WTC11 (cell line): ENCODE results near the gene PIP4K2B. TPM values are rescaled to one million over a fixed set of nuclear protein-coding genes. Genes with fewer than 3 reads are reported as not detected.

Experiments
- ATF1 ChIP-seq: sonication (generic); formaldehyde crosslinking; IDR thresholded peaks from 2 replicates; pipeline ENCODE4 v1.8.1; 2023; ENCODE audit warnings: mild to moderate bottlenecking, moderate library complexity, missing genetic modification reagents
- ATF6 ChIP-seq: sonication (generic); formaldehyde crosslinking; IDR thresholded peaks from 2 replicates; pipeline ENCODE4 v1.8.1; 2023; ENCODE audit warnings: mild to moderate bottlenecking, missing genetic modification reagents
- CBFB ChIP-seq: sonication (generic); formaldehyde crosslinking; IDR thresholded peaks from 2 replicates; pipeline ENCODE4 v1.8.1; 2022; ENCODE audit warnings: mild to moderate bottlenecking, low read depth, missing genetic modification reagents
- ESRRA ChIP-seq: sonication (generic); formaldehyde crosslinking; IDR thresholded peaks from 2 replicates; pipeline ENCODE4 v1.8.1; 2022; ENCODE audit warnings: mild to moderate bottlenecking, missing genetic modification reagents, borderline replicate concordance
- FOXP1 ChIP-seq: sonication (generic); formaldehyde crosslinking; IDR thresholded peaks from 2 replicates; pipeline ENCODE4 v1.8.0; 2022; ENCODE audit warnings: missing genetic modification reagents, mild to moderate bottlenecking, moderate library complexity, borderline replicate concordance
- HMGXB4 ChIP-seq: sonication (generic); formaldehyde crosslinking; IDR thresholded peaks from 2 replicates; pipeline ENCODE4 v1.8.1; 2023; ENCODE audit warnings: mild to moderate bottlenecking, moderate library complexity, missing genetic modification reagents
- KAT7 ChIP-seq: sonication (generic); formaldehyde crosslinking; IDR thresholded peaks from 2 replicates; pipeline ENCODE4 v1.8.1; 2023; ENCODE audit warnings: missing genetic modification reagents, mild to moderate bottlenecking, borderline replicate concordance
- MLX ChIP-seq: sonication (generic); formaldehyde crosslinking; IDR thresholded peaks from 2 replicates; pipeline ENCODE4 v1.8.1; 2023; ENCODE audit warnings: mild to moderate bottlenecking, missing genetic modification reagents, moderate library complexity
- MXD4 ChIP-seq: fragments of 250-450 bp; sonication (Bioruptor Pico); IDR thresholded peaks from 2 replicates; pipeline ENCODE4 v1.8.0; 2021; ENCODE audit warnings: mild to moderate bottlenecking, moderate library complexity, borderline replicate concordance
- PREB ChIP-seq: sonication (generic); formaldehyde crosslinking; IDR thresholded peaks from 2 replicates; pipeline ENCODE4 v1.8.1; 2022; ENCODE audit warnings: mild to moderate bottlenecking, missing genetic modification reagents, moderate library complexity, borderline replicate concordance
- RORB ChIP-seq: fragments of 250-450 bp; sonication (Bioruptor Pico); IDR thresholded peaks from 2 replicates; pipeline ENCODE4 v1.9.0; 2021; ENCODE audit warnings: mild to moderate bottlenecking
- SP1 ChIP-seq: sonication (generic); formaldehyde crosslinking; conservative IDR thresholded peaks from 2 replicates; pipeline ENCODE4 v1.8.1; 2022; ENCODE audit warnings: missing genetic modification reagents
- TP53 ChIP-seq: sonication (generic); formaldehyde crosslinking; IDR thresholded peaks from 2 replicates; pipeline ENCODE4 v1.8.1; 2023; ENCODE audit warnings: mild to moderate bottlenecking, missing genetic modification reagents
- USF1 ChIP-seq: sonication (generic); formaldehyde crosslinking; IDR thresholded peaks from 2 replicates; pipeline ENCODE4 v1.8.0; 2022; ENCODE audit warnings: mild to moderate bottlenecking, missing genetic modification reagents
- USF2 ChIP-seq: sonication (generic); formaldehyde crosslinking; IDR thresholded peaks from 2 replicates; pipeline ENCODE4 v1.8.1; 2023; ENCODE audit warnings: mild to moderate bottlenecking, missing genetic modification reagents, moderate library complexity
- ZMAT4 ChIP-seq: fragments of 250-450 bp; sonication (Bioruptor Pico); IDR thresholded peaks from 2 replicates; pipeline ENCODE4 v1.9.0; 2021; ENCODE audit warnings: mild to moderate bottlenecking
- ZNF121 ChIP-seq: sonication (generic); formaldehyde crosslinking; IDR thresholded peaks from 2 replicates; pipeline ENCODE4 v1.8.0; 2023; ENCODE audit warnings: missing genetic modification reagents
- ZNF138 ChIP-seq: sonication (generic); formaldehyde crosslinking; conservative IDR thresholded peaks from 2 replicates; pipeline ENCODE4 v1.8.1; 2022; ENCODE audit warnings: mild to moderate bottlenecking, moderate library complexity, missing genetic modification reagents
- ZNF263 ChIP-seq: sonication (generic); formaldehyde crosslinking; IDR thresholded peaks from 2 replicates; pipeline ENCODE4 v1.8.1; 2022; ENCODE audit warnings: low read depth, mild to moderate bottlenecking, moderate library complexity, missing genetic modification reagents
- ZNF281 ChIP-seq: sonication (generic); formaldehyde crosslinking; IDR thresholded peaks from 2 replicates; pipeline ENCODE4 v1.8.0; 2023; ENCODE audit warnings: mild to moderate bottlenecking, missing genetic modification reagents
- ZNF512 ChIP-seq: sonication (generic); formaldehyde crosslinking; IDR thresholded peaks from 2 replicates; pipeline ENCODE4 v1.8.1; 2022; ENCODE audit warnings: missing genetic modification reagents, borderline replicate concordance
- ZSCAN18 ChIP-seq: fragments of 250-450 bp; sonication (Bioruptor Pico); IDR thresholded peaks from 2 replicates; pipeline ENCODE4 v2.1.2; 2022; ENCODE audit warnings: mild to moderate bottlenecking, moderate library complexity
- total RNA-seq: library from RNA; stranded (reverse); gene quantifications from 3 replicates; pipeline ENCODE4 v1.2.3, GENCODE V29; 2021

Gene PIP4K2B
- total RNA-seq, 1 experiment from 2014 or later, result 61.9 TPM

GRCh38 chr17:38749223-38750043, 49.9 kb downstream of the PIP4K2B start (continued):
- no peak for TF ChIP-seq ZMAT4 (CRISPR knock-in tag)
- TF ChIP-seq PREB (CRISPR knock-in tag), result no peak
- peak; percentile 87 for TF ChIP-seq USF2
- no peak for TF ChIP-seq MLX
- peak; percentile 29; the same call in 1 of the 2 replicates for TF ChIP-seq TP53 (CRISPR knock-in tag)
- peak; percentile 77 for TF ChIP-seq SP1
- 0 out of 2 replicates have a peak, but pooled peaks have one; percentile 30 for TF ChIP-seq ZNF138 (CRISPR knock-in tag)
- TF ChIP-seq RORB (CRISPR knock-in tag), result no peak
- no peak for TF ChIP-seq ZNF512 (CRISPR knock-in tag)
- TF ChIP-seq HMGXB4, result peak; percentile 69
- no peak for TF ChIP-seq ZNF121 (CRISPR knock-in tag)
- TF ChIP-seq ATF1 (CRISPR knock-in tag), result peak; percentile 87; the same call in 1 of the 2 replicates
- no peak for TF ChIP-seq ATF6
- peak; percentile 79; the same call in 1 of the 2 replicates for TF ChIP-seq ZNF281 (CRISPR knock-in tag)
- TF ChIP-seq MXD4 (CRISPR knock-in tag), result no peak
- no peak for TF ChIP-seq ZSCAN18 (CRISPR knock-in tag)
- TF ChIP-seq USF1 (CRISPR knock-in tag), result peak; percentile 80
- TF ChIP-seq KAT7 (CRISPR knock-in tag), result no peak
- no peak for TF ChIP-seq ESRRA (CRISPR knock-in tag)
- TF ChIP-seq ZNF263 (CRISPR knock-in tag), result no peak
- 0 out of 2 replicates have a peak, but pooled peaks have one; percentile 30 for TF ChIP-seq CBFB (CRISPR knock-in tag)
- TF ChIP-seq FOXP1 (CRISPR knock-in tag), result peak; percentile 54; the same call in 1 of the 2 replicates
